H1 (cell line): ENCODE results near the gene YIPF6. TPM values are rescaled to one million over a fixed set of nuclear protein-coding genes. Genes with fewer than 3 reads are reported as not detected.

Experiments
- CTCF ChIA-PET: fragments of 300-600 bp; sonication (Branson Sonifier 250); formaldehyde crosslinking; loops from one replicate; lab custom pipeline; 2021; ENCODE audit not compliant: partially characterized antibody; lab: Charles Lee
- POLR2A ChIA-PET: fragments of 300-600 bp; sonication (Branson Sonifier 250); formaldehyde crosslinking; loops from one replicate; lab custom pipeline; 2021; ENCODE audit warnings: inconsistent platforms; ENCODE audit not compliant: partially characterized antibody; lab: Charles Lee
- DNase-seq, 2 experiments: peaks; one replicate each; pipeline versions ENCODE4 v3.0.0 to v3.0.0-alpha.2; 2010 to 2022; ENCODE audit warnings: low spot score in 2 of 2, low read depth in 1 of 2, mixed read lengths in 1 of 2
- FAIRE-seq: peaks from 2 replicates; lab custom pipeline; 2011; peaks lifted over from hg19 to GRCh38; lab: Jason Lieb, UNC
- H2AFZ ChIP-seq: 2 replicates; pipeline ENCODE4 v1.8.1; 2012; ENCODE audit warnings: low read length, inconsistent platforms
- H2AK5ac ChIP-seq: 2 replicates; pipeline ENCODE4 v1.6.1; 2013; ENCODE audit warnings: low read depth, low read length
- H2BK120ac ChIP-seq: replicated peaks from 2 replicates; pipeline ENCODE3; 2013; ENCODE audit warnings: low read depth, low read length, inconsistent platforms
- H2BK12ac ChIP-seq: 2 replicates; pipeline ENCODE4 v1.6.1; 2013; ENCODE audit warnings: low read depth, low read length
- H2BK15ac ChIP-seq: 2 replicates; pipeline ENCODE4 v1.6.1; 2013; ENCODE audit warnings: low read length
- H2BK20ac ChIP-seq: 2 replicates; pipeline ENCODE4 v1.6.1; 2013; ENCODE audit warnings: low read length
- H2BK5ac ChIP-seq: 2 replicates; pipeline ENCODE4 v1.6.1; 2013; ENCODE audit warnings: low read depth, low read length
- H3K14ac ChIP-seq: 2 replicates; pipeline ENCODE4 v1.6.1; 2013; ENCODE audit warnings: inconsistent platforms; ENCODE audit not compliant: insufficient read length
- H3K18ac ChIP-seq: 2 replicates; pipeline ENCODE4 v1.6.1; 2013; ENCODE audit warnings: low read length; ENCODE audit errors: extremely low read depth
- H3K23ac ChIP-seq: 2 replicates; pipeline ENCODE4 v1.6.1; 2013; ENCODE audit warnings: inconsistent platforms; ENCODE audit not compliant: insufficient read length
- H3K23me2 ChIP-seq: 2 replicates; pipeline ENCODE4 v1.6.1; 2013; ENCODE audit warnings: low read depth, low read length
- H3K27ac ChIP-seq: 2 replicates; pipeline ENCODE4 v1.6.1; 2011; ENCODE audit warnings: low read depth, low read length, inconsistent platforms
- H3K27me3 ChIP-seq, 4 experiments: replicated peaks in 1 of 4; 1 replicate in 1 of 4; 2 replicates in 3 of 4; pipeline versions ENCODE4 v1.6.1 to v1.8.1; 2011 to 2013; ENCODE audit warnings: low read length in 3 of 4, mild to moderate bottlenecking in 3 of 4, inconsistent platforms in 2 of 4, mixed read lengths in 2 of 4, moderate library complexity in 1 of 4; ENCODE audit not compliant: control insufficient read depth in 3 of 4, insufficient read depth in 3 of 4; ENCODE audit errors: extremely low read depth in 1 of 4
- H3K36me3 ChIP-seq, 4 experiments: 2 replicates each; pipeline versions ENCODE4 v1.6.1 to v1.8.1; 2011 to 2013; ENCODE audit warnings: mild to moderate bottlenecking in 4 of 4, low read length in 3 of 4, moderate library complexity in 2 of 4, control low read depth in 1 of 4, inconsistent platforms in 1 of 4; ENCODE audit not compliant: insufficient read depth in 4 of 4, control insufficient read depth in 2 of 4
- H3K4ac ChIP-seq: replicated peaks from 2 replicates; pipeline ENCODE3; 2013; ENCODE audit warnings: low read length, low read depth, mixed read lengths, inconsistent platforms; ENCODE audit not compliant: insufficient read length
- H3K4me1 ChIP-seq, 4 experiments: replicated peaks in 1 of 4; 1 replicate in 1 of 4; 2 replicates in 3 of 4; pipeline versions ENCODE4 v1.6.1 to v1.8.1; 2011 to 2013; ENCODE audit warnings: low read length in 3 of 4, inconsistent platforms in 2 of 4, mixed read lengths in 1 of 4; ENCODE audit not compliant: insufficient read depth in 4 of 4, control insufficient read depth in 3 of 4
- H3K4me2 ChIP-seq, 2 experiments: 2 replicates each; pipeline versions ENCODE4 v1.6.1 to v1.8.1; 2011 to 2013; ENCODE audit warnings: low read depth in 2 of 2, low read length in 2 of 2, control low read depth in 1 of 2, inconsistent platforms in 1 of 2, mild to moderate bottlenecking in 1 of 2; ENCODE audit not compliant: insufficient read depth in 1 of 2
- H3K4me3 ChIP-seq, 4 experiments: fragments of 200-600, 300-600 bp in 1 of 4; sonication (generic), shearing (Covaris generic), sonication (Bioruptor Twin) in 1 of 4; 2 replicates each; pipeline versions ENCODE4 v1.5.1 to v1.8.1; 2011 to 2016; ENCODE audit warnings: low read length in 4 of 4, low read depth in 3 of 4, control low read depth in 2 of 4, inconsistent platforms in 2 of 4, mild to moderate bottlenecking in 2 of 4, mixed read lengths in 1 of 4, moderate library complexity in 1 of 4; ENCODE audit not compliant: insufficient read depth in 2 of 4; ENCODE audit errors: extremely low read depth in 1 of 4
- H3K56ac ChIP-seq: replicated peaks from 2 replicates; pipeline ENCODE3; 2013; ENCODE audit warnings: low read depth, mild to moderate bottlenecking, mixed read lengths, low read length, inconsistent platforms; ENCODE audit not compliant: insufficient read length
- H3K79me1 ChIP-seq: 2 replicates; pipeline ENCODE4 v1.6.1; 2013; ENCODE audit warnings: low read depth, low read length, control low read depth
- H3K79me2 ChIP-seq, 2 experiments: 2 replicates each; pipeline versions ENCODE4 v1.6.1 to v1.8.1; 2012 to 2013; ENCODE audit warnings: low read length in 2 of 2, mild to moderate bottlenecking in 2 of 2, inconsistent platforms in 1 of 2; ENCODE audit not compliant: insufficient read depth in 2 of 2, control insufficient read depth in 1 of 2
- H3K9ac ChIP-seq, 4 experiments: replicated peaks in 1 of 4; 1 replicate in 1 of 4; 2 replicates in 3 of 4; pipeline versions ENCODE4 v1.6.1 to v1.8.1; 2011 to 2013; ENCODE audit warnings: low read depth in 3 of 4, low read length in 3 of 4, control low read depth in 2 of 4, mild to moderate bottlenecking in 2 of 4, moderate library complexity in 2 of 4, inconsistent platforms in 1 of 4; ENCODE audit errors: extremely low read depth in 1 of 4
- H3K9me3 ChIP-seq, 2 experiments: 2 replicates each; pipeline versions ENCODE4 v1.6.1 to v1.8.1; 2012 to 2013; ENCODE audit warnings: mild to moderate bottlenecking in 2 of 2, moderate library complexity in 2 of 2, control low read depth in 1 of 2, inconsistent platforms in 1 of 2, low read depth in 1 of 2, low read length in 1 of 2, mixed read lengths in 1 of 2; ENCODE audit not compliant: insufficient read depth in 2 of 2
- H4K20me1 ChIP-seq, 2 experiments: replicated peaks in 1 of 2; 2 replicates each; pipeline versions ENCODE3 to v1.8.1; 2011 to 2013; ENCODE audit warnings: inconsistent platforms in 2 of 2, low read length in 2 of 2, mild to moderate bottlenecking in 1 of 2; ENCODE audit not compliant: insufficient read depth in 2 of 2, control insufficient read depth in 1 of 2
- H4K5ac ChIP-seq: 2 replicates; pipeline ENCODE4 v1.6.1; 2013; ENCODE audit warnings: low read length, low read depth, mixed read lengths, inconsistent platforms; ENCODE audit not compliant: insufficient read length
- H4K8ac ChIP-seq: 2 replicates; pipeline ENCODE4 v1.8.0; 2013; ENCODE audit warnings: mild to moderate bottlenecking, moderate library complexity, low read length, inconsistent platforms; ENCODE audit not compliant: insufficient read depth; ENCODE audit errors: extremely low read depth
- H4K91ac ChIP-seq: replicated peaks from 2 replicates; pipeline ENCODE3; 2013; ENCODE audit warnings: low read length, mixed read lengths, inconsistent platforms; ENCODE audit not compliant: insufficient read length
- CTBP2 ChIP-seq: IDR thresholded peaks from 2 replicates; pipeline ENCODE4 v1.7.0; 2011; ENCODE audit warnings: borderline replicate concordance, mild to moderate bottlenecking, moderate library complexity, mixed read lengths, low read length; ENCODE audit not compliant: insufficient read depth, insufficient read length
- EP300 ChIP-seq, 2 experiments: IDR thresholded peaks; 1 replicate in 1 of 2; 2 replicates in 1 of 2; pipeline ENCODE4 v1.6.1; 2011 to 2012; ENCODE audit warnings: low read depth in 2 of 2, low read length in 2 of 2, mild to moderate bottlenecking in 2 of 2, borderline replicate concordance in 1 of 2, inconsistent platforms in 1 of 2, moderate library complexity in 1 of 2
- NANOG ChIP-seq: IDR thresholded peaks from 2 replicates; pipeline ENCODE4 v1.6.1; 2011; ENCODE audit warnings: low read length, low read depth, mild to moderate bottlenecking, inconsistent platforms; ENCODE audit not compliant: insufficient read depth, poor library complexity, severe bottlenecking
- POLR2AphosphoS5 ChIP-seq: IDR thresholded peaks from 2 replicates; pipeline ENCODE4 v1.6.1; 2011; ENCODE audit warnings: low read depth, low read length
- RXRA ChIP-seq: IDR thresholded peaks from 2 replicates; pipeline ENCODE4 v1.6.1; 2011; ENCODE audit warnings: low read depth, mild to moderate bottlenecking, low read length, moderate library complexity; ENCODE audit not compliant: insufficient read depth
- SIN3A ChIP-seq, 2 experiments: IDR thresholded peaks in 1 of 2; conservative IDR thresholded peaks in 1 of 2; 2 replicates each; pipeline ENCODE4 v1.6.1; 2011 to 2012; ENCODE audit warnings: low read length in 2 of 2, improper control_type of control experiment in 1 of 2, low read depth in 1 of 2, mild to moderate bottlenecking in 1 of 2
- WGBS, 2 experiments: shearing (Covaris generic) in 1 of 2; methylation state at CpG; one replicate each; pipeline versions ENCODE4 v1.1.6 to v1.1.7; 2013 to 2015; ENCODE audit warnings: low lambda C conversion rate in 2 of 2, mixed read lengths in 2 of 2, inconsistent platforms in 1 of 2, low coverage in 1 of 2, missing lambda C conversion rate in 1 of 2; ENCODE audit not compliant: insufficient replicate concordance in 2 of 2, insufficient coverage in 1 of 2, insufficient read length in 1 of 2; ENCODE audit errors: extremely low coverage in 1 of 2, missing lambda C conversion rate in 1 of 2; 5-methylcytosine and 5-hydroxymethylcytosine counted together
- polyA plus RNA-seq, 7 experiments: library from polyadenylated mRNA; depleted of rRNA in 3 of 7; stranded (reverse) in 5 of 7; unstranded in 2 of 7; fragments of >200 nt in 5 of 7; fragments of 200-250 nt in 2 of 7; gene quantifications; 1 replicate in 5 of 7; 2 replicates in 1 of 7; 4 replicates in 1 of 7; pipeline versions ENCODE4 v1.2.1 to v1.2.3, GENCODE V29; 2011 to 2013; ENCODE audit warnings: missing spikeins in 2 of 7, mixed read lengths in 2 of 7
- total RNA-seq: library from RNA; stranded (reverse); fragmentation: NEBNext Ultra II Directional; extraction: Animal tissue kit (Norgen Biotek cat#: 25700); gene quantifications from 2 replicates; pipeline ENCODE4 v1.2.1, GENCODE V29; 2021

The YIPF6 gene
- total and polyA plus RNA-seq, 2 of the 8 experiments (the other 6 are each of a cell fraction or from before 2014, with no cell fraction given): 16.9 to 34.1 TPM

- Histone ChIP-seq H3K27me3 (no peaks in the 10 kb centered on the region), H2BK5ac (no peak overlapping the region), H3K23ac (no peak overlapping the region), H3K56ac (no peak overlapping the region), H4K8ac (no peak overlapping the region), H2BK120ac (no peak overlapping the region), H3K27ac (no peak overlapping the region), H2AK5ac (no peak overlapping the region), H3K18ac (no peak overlapping the region), H2BK15ac (no peak overlapping the region), H3K23me2 (no peaks in the 10 kb centered on the region), H3K4ac (no peak overlapping the region), H3K14ac (no peak overlapping the region), H3K4me1 (no peaks in the 10 kb centered on the region), H3K36me3 (no peaks in the 10 kb centered on the region), H2BK20ac (no peak overlapping the region), H4K5ac (no peak overlapping the region), H3K9me3 (no peaks in the 10 kb centered on the region), H2AFZ (no peak overlapping the region), H3K4me2 (no peak overlapping the region), H3K4me3 (no peak overlapping the region), H4K91ac (no peak overlapping the region), H3K79me2 (no peaks in the 10 kb centered on the region), H2BK12ac (no peak overlapping the region), H3K79me1 (no peaks in the 10 kb centered on the region), H3K9ac (no peak overlapping the region), H4K20me1 (no peaks in the 10 kb centered on the region)
- no peak for DNase-seq
- POLR2A ChIA-PET: no interaction called here
- no peak for FAIRE-seq
- WGBS, 2 experiments: 92% methylated on average over 3 of the region's 3 CpGs; no CpG with 5 or more reads in 1 of the 2 experiments
- CTCF ChIA-PET: no interaction called here
- no peak for TF ChIP-seq POLR2AphosphoS5
- TF ChIP-seq SIN3A (conservative IDR thresholded peaks at IDR 0.05 in 1 of 2, IDR thresholded peaks at IDR 0.05 in 1 of 2; ENCODE audit: low read depth in 1 of 2, low read length in 2 of 2): no peak
- no peak for TF ChIP-seq EP300 (IDR thresholded peaks at IDR 0.05; ENCODE audit: borderline replicate concordance in 1 of 2, low read depth in 2 of 2, low read length in 2 of 2)
- TF ChIP-seq RXRA: no peak
- TF ChIP-seq CTBP2: no peak
- TF ChIP-seq NANOG: no peak
Measured at GRCh38 chrX:68574240-68574639, 75.4 kb downstream of the YIPF6 start.
